AG10803 (cell line): ENCODE data around the gene F7.

Source experiments
- DNase-seq: peaks from one replicate; pipeline ENCODE4 v3.0.0; 2010; ENCODE audit warnings: low read depth
- H3K4me3 ChIP-seq: 2 replicates; pipeline ENCODE4 v1.5.1; 2011; ENCODE audit warnings: mild to moderate bottlenecking, low read length, control low read depth
- TF ChIP-seq, protein P1 (sequence below): conservative IDR thresholded peaks from 2 replicates; pipeline ENCODE4 v1.5.1; 2011; ENCODE audit warnings: mild to moderate bottlenecking, low read length, control low read depth, inconsistent platforms

The F7 gene

DNA sequence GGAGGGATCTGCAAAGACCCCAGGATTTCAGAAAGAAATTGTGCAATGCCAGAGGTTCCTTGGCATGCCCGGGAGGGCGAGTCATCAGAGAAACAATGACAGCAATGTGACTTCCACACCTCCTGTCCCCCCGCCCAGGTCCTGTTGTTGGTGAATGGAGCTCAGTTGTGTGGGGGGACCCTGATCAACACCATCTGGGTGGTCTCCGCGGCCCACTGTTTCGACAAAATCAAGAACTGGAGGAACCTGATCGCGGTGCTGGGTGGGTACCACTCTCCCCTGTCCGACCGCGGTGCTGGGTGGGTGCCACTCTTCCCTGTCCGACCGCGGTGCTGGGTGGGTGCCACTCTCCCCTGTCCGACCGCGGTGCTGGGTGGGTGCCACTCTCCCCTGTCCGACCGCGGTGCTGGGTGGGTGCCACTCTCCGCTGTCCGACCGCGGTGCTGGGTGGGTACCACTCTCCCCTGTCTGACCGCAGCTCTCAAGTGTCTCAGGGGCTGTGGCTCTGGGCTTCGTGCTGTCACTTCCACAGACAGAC, 11.8 kb downstream of the F7 start:
- H3K4me3 ChIP-seq, result no peak overlapping the region
- peak; percentile 9 for DNase-seq
- TF ChIP-seq, protein P1, sequence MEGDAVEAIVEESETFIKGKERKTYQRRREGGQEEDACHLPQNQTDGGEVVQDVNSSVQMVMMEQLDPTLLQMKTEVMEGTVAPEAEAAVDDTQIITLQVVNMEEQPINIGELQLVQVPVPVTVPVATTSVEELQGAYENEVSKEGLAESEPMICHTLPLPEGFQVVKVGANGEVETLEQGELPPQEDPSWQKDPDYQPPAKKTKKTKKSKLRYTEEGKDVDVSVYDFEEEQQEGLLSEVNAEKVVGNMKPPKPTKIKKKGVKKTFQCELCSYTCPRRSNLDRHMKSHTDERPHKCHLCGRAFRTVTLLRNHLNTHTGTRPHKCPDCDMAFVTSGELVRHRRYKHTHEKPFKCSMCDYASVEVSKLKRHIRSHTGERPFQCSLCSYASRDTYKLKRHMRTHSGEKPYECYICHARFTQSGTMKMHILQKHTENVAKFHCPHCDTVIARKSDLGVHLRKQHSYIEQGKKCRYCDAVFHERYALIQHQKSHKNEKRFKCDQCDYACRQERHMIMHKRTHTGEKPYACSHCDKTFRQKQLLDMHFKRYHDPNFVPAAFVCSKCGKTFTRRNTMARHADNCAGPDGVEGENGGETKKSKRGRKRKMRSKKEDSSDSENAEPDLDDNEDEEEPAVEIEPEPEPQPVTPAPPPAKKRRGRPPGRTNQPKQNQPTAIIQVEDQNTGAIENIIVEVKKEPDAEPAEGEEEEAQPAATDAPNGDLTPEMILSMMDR, result no peak

DNA sequence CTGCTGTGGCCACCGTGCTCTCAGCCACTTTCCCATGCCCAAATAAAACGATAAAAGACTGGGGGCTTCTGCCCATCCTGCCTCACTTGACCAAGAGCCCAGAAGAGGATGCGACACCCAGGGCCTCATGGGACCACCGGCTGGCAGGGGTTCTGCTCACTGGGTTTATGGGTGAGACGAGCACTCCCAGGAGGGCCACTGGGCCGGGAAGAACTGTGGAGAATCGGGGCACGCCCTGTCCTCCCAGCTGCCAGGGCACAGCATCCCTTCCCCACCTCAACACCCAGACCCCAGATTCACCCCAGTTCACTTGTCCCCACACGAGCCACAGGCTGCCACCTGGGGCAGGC, 12.3 kb downstream of the F7 start:
- DNase-seq, result no peak
- TF ChIP-seq, protein P1, result no peak
- no peak overlapping the region for H3K4me3 ChIP-seq

DNA sequence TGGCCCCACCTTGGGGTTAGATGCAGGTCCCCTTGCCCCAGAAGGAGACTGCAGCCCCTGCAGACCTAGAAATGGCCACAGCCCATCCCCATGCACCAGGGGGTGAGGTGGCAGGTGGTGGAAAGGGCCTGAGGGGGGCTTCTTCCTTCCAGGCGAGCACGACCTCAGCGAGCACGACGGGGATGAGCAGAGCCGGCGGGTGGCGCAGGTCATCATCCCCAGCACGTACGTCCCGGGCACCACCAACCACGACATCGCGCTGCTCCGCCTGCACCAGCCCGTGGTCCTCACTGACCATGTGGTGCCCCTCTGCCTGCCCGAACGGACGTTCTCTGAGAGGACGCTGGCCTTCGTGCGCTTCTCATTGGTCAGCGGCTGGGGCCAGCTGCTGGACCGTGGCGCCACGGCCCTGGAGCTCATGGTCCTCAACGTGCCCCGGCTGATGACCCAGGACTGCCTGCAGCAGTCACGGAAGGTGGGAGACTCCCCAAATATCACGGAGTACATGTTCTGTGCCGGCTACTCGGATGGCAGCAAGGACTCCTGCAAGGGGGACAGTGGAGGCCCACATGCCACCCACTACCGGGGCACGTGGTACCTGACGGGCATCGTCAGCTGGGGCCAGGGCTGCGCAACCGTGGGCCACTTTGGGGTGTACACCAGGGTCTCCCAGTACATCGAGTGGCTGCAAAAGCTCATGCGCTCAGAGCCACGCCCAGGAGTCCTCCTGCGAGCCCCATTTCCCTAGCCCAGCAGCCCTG, 12.8 kb downstream of the F7 start:
- H3K4me3 ChIP-seq, result no peak overlapping the region
- no peak for DNase-seq
- TF ChIP-seq, protein P1, result no peak

DNA sequence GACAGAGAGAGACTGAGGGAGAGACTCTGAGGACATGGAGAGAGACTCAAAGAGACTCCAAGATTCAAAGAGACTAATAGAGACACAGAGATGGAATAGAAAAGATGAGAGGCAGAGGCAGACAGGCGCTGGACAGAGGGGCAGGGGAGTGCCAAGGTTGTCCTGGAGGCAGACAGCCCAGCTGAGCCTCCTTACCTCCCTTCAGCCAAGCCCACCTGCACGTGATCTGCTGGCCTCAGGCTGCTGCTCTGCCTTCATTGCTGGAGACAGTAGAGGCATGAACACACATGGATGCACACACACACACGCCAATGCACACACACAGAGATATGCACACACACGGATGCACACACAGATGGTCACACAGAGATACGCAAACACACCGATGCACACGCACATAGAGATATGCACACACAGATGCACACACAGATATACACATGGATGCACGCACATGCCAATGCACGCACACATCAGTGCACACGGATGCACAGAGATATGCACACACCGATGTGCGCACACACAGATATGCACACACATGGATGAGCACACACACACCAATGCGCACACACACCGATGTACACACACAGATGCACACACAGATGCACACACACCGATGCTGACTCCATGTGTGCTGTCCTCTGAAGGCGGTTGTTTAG, 13.7 kb downstream of the F7 start:
- no peak for DNase-seq
- TF ChIP-seq, protein P1, result no peak
- no peak overlapping the region for H3K4me3 ChIP-seq

DNA sequence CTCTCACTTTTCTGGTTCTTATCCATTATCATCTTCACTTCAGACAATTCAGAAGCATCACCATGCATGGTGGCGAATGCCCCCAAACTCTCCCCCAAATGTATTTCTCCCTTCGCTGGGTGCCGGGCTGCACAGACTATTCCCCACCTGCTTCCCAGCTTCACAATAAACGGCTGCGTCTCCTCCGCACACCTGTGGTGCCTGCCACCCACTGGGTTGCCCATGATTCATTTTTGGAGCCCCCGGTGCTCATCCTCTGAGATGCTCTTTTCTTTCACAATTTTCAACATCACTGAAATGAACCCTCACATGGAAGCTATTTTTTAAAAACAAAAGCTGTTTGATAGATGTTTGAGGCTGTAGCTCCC, 14.2 kb downstream of the F7 start:
- TF ChIP-seq, protein P1, result no peak
- H3K4me3 ChIP-seq, result no peak overlapping the region
- DNase-seq, result no peak

DNA sequence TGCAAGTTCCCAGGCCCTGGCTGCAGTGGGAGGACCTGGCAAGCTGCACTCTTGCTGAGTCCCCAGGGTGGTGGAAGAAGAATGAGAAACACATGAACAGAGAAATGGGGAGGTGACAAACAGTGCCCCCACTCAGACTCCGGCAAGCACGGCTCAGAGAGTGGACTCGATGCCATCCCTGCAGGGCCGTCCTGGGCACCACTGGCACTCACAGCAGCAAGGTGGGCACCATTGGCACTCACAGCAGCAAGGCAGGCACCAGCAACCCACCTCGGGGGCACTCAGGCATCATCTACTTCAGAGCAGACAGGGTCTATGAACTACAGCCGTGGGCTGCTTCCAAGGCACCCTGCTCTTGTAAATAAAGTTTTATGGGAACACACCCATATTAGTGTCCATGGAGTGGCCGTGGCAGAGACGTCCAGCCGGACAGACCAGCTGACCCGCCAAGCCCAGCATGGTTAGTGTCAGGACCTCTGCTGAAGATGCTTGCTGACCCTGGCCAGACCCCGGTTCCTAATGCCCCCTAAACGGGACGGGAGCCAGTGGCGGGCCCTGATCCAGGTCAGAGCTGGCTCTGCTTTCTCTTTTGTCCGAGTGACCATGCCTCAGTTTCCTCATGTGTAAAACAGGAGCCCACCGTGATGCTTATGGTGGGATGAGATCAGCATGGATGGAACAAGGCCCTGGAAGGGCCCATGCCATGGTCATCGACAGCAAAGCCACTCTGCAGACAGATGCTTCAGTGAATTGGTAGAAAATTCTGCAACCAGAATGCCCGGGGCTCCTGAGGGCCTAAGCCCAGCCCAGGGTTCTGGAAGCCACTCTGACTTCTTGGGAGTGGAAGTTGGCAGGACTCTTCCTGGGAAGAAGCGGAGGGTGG, 14.9 kb downstream of the F7 start:
- no peak for DNase-seq
- H3K4me3 ChIP-seq, result no peak overlapping the region
- TF ChIP-seq, protein P1, result no peak
